Measurements from ENCODE around the gene MYRFL.

The MYRFL gene

GRCh38 chr12:69821032-69821455, 4.0 kb upstream of the MYRFL start:
- no peak overlapping the region for H3K23ac ChIP-seq (ENCODE audit: low read length)

DNA sequence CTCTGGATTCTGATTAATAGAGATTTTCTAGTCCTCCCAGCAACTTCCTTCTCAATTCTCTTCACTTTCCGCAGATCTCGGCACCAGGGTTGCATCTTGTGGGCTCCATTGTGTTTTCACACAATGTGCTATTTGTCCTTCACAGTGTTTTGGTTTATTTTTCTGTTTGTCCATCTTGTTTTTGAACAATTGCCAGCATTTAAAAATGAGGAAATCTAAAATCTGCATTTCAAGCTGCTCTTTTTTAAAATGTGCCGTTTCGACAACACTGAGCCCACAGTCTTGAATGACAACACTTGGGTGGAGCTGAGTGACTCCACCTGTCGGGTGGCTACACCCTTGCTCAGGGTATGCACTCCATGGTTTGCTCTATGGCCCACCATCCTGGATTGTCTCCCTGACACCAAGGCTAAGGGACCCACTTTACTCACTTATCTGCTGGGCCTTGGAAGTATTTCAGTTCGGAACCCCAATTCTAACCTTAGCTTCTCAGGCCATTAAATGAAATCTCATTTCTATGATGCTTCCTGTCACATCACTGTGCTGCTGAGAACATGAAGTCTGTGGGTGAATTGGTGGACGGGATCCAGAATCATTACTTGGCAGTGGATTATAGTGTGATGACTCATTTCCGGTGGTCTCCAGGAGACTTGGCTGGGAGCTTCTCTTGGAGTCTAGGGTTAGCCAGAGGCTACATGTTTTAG, 3.4 kb upstream of the MYRFL start:
- Histone ChIP-seq H3K23ac (ENCODE audit: low read length) (no peak overlapping the region), H3K4me3 (ENCODE audit: low read depth, low read length) (no peak overlapping the region), H4K12ac (ENCODE audit: low read depth, low read length) (no peak overlapping the region), H3K18ac (ENCODE audit: low read length) (no peak overlapping the region), H3K4me1 (ENCODE audit: control insufficient read depth in 1 of 2, insufficient read depth in 2 of 2, low read length in 2 of 2) (no peaks in the 10 kb centered on the region), H3K4me2 (ENCODE audit: low read length) (no peak overlapping the region), H2AFZ (ENCODE audit: insufficient read depth, low read length, poor library complexity) (no peak overlapping the region), H3K27me3 (ENCODE audit: insufficient read depth, low read length) (no peaks in the 10 kb centered on the region), H2BK120ac (ENCODE audit: insufficient read depth, low read length, poor library complexity) (no peak overlapping the region), H2BK12ac (ENCODE audit: low read length) (no peak overlapping the region), H3K14ac (ENCODE audit: low read length) (no peak overlapping the region), H3K9me3 (ENCODE audit: insufficient read depth, low read depth, low read length) (no peaks in the 10 kb centered on the region), H3K27ac (ENCODE audit: low read depth, low read length) (no peak overlapping the region), H3K79me2 (ENCODE audit: control insufficient read depth, insufficient read depth, low read length, poor library complexity) (no peaks in the 10 kb centered on the region), H3K4ac (ENCODE audit: low read depth, low read length) (no peak overlapping the region), H3K36me3 (ENCODE audit: control insufficient read depth in 1 of 2, insufficient read depth in 2 of 2, low read length in 2 of 2) (no peaks in the 10 kb centered on the region), H2BK5ac (ENCODE audit: low read depth, low read length, poor library complexity) (no peak overlapping the region), H2AK5ac (ENCODE audit: low read length) (no peak overlapping the region), H4K91ac (ENCODE audit: low read depth, low read length) (no peak overlapping the region), H3K9ac (ENCODE audit: low read length) (no peak overlapping the region), H4K8ac (ENCODE audit: low read depth, low read length) (no peak overlapping the region), H3K79me1 (ENCODE audit: low read length) (no peaks in the 10 kb centered on the region)
- DNase-seq, result no peak
- no CpG with 5 or more reads among the region's 8 CpGs for WGBS (ENCODE audit: extremely low coverage, insufficient coverage, insufficient read length)

More at GRCh38 chr12:69821032-69821455, 4.0 kb upstream of the MYRFL start:
- no peak overlapping the region for H4K91ac ChIP-seq (ENCODE audit: low read depth, low read length)
- H3K27ac ChIP-seq (ENCODE audit: low read depth, low read length), result no peak overlapping the region
- no peaks in the 10 kb centered on the region for H3K79me2 ChIP-seq (ENCODE audit: control insufficient read depth, insufficient read depth, low read length, poor library complexity)
- DNase-seq, result no peak
- H3K27me3 ChIP-seq (ENCODE audit: insufficient read depth, low read length), result no peaks in the 10 kb centered on the region
- no peak overlapping the region for H3K4me2 ChIP-seq (ENCODE audit: low read length)
- H2BK12ac ChIP-seq (ENCODE audit: low read length), result no peak overlapping the region
- H2AFZ ChIP-seq (ENCODE audit: insufficient read depth, low read length, poor library complexity), result no peak overlapping the region
- no peak overlapping the region for H4K8ac ChIP-seq (ENCODE audit: low read depth, low read length)
- no peak overlapping the region for H3K4ac ChIP-seq (ENCODE audit: low read depth, low read length)
- H4K12ac ChIP-seq (ENCODE audit: low read depth, low read length), result no peak overlapping the region
- H3K14ac ChIP-seq (ENCODE audit: low read length), result no peak overlapping the region
- no CpG with 5 or more reads among the region's 6 CpGs for WGBS (ENCODE audit: extremely low coverage, insufficient coverage, insufficient read length)
- H3K18ac ChIP-seq (ENCODE audit: low read length), result no peak overlapping the region
- H3K4me1 ChIP-seq (ENCODE audit: control insufficient read depth in 1 of 2, insufficient read depth in 2 of 2, low read length in 2 of 2), result no peaks in the 10 kb centered on the region
- no peak overlapping the region for H2BK5ac ChIP-seq (ENCODE audit: low read depth, low read length, poor library complexity)
- H3K36me3 ChIP-seq (ENCODE audit: control insufficient read depth in 1 of 2, insufficient read depth in 2 of 2, low read length in 2 of 2), result no peaks in the 10 kb centered on the region
- H3K9ac ChIP-seq (ENCODE audit: low read length), result no peak overlapping the region
- H3K4me3 ChIP-seq (ENCODE audit: low read depth, low read length), result no peak overlapping the region
- no peaks in the 10 kb centered on the region for H3K79me1 ChIP-seq (ENCODE audit: low read length)
- H2BK120ac ChIP-seq (ENCODE audit: insufficient read depth, low read length, poor library complexity), result no peak overlapping the region
- H3K9me3 ChIP-seq (ENCODE audit: insufficient read depth, low read depth, low read length), result no peaks in the 10 kb centered on the region
- no peak overlapping the region for H2AK5ac ChIP-seq (ENCODE audit: low read length)

DNA sequence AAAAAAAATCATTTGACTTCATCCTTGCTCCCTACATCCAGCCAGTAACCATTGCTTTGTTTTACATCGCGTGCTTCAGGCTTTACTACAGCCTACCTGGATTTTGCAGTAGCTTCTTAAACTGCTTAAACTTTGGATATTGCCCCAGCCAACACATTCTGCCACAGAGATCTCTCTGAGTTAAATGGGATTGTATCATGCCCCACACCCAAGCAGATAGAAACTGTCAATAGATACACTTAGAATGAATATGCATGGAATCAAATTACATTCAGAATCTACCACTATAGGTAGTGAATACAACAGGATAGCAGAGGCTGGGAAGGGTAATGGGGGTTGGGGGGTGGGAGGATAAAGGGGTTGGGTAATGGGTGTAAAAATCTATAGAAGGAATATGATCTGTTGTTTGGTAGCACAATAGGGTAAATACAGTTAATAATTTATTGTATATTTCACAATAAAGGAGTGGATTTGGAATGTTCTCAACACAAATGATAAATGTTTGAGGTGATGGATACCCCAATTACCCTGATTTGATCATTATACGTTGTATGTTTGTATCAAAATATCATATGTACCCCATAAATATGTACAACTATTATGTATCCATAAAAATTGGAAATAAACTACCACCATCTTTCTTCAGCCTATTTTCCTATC, 2.7 kb upstream of the MYRFL start:
- no peak overlapping the region for H2AK5ac ChIP-seq (ENCODE audit: low read length)
- no peaks in the 10 kb centered on the region for H3K79me2 ChIP-seq (ENCODE audit: control insufficient read depth, insufficient read depth, low read length, poor library complexity)
- H2AFZ ChIP-seq (ENCODE audit: insufficient read depth, low read length, poor library complexity), result no peak overlapping the region
- H3K27ac ChIP-seq (ENCODE audit: low read depth, low read length), result no peak overlapping the region
- H2BK5ac ChIP-seq (ENCODE audit: low read depth, low read length, poor library complexity), result no peak overlapping the region
- H3K9me3 ChIP-seq (ENCODE audit: insufficient read depth, low read depth, low read length), result no peaks in the 10 kb centered on the region
- no peaks in the 10 kb centered on the region for H3K4me1 ChIP-seq (ENCODE audit: control insufficient read depth in 1 of 2, insufficient read depth in 2 of 2, low read length in 2 of 2)
- no peak overlapping the region for H2BK12ac ChIP-seq (ENCODE audit: low read length)
- H2BK120ac ChIP-seq (ENCODE audit: insufficient read depth, low read length, poor library complexity), result no peak overlapping the region
- no peak overlapping the region for H3K9ac ChIP-seq (ENCODE audit: low read length)
- no peak overlapping the region for H3K4me3 ChIP-seq (ENCODE audit: low read depth, low read length)
- no peak overlapping the region for H3K23ac ChIP-seq (ENCODE audit: low read length)
- no peak for DNase-seq
- H3K27me3 ChIP-seq (ENCODE audit: insufficient read depth, low read length), result no peaks in the 10 kb centered on the region
- no peak overlapping the region for H4K8ac ChIP-seq (ENCODE audit: low read depth, low read length)
- H3K18ac ChIP-seq (ENCODE audit: low read length), result no peak overlapping the region
- no peak overlapping the region for H4K12ac ChIP-seq (ENCODE audit: low read depth, low read length)
- no CpG with 5 or more reads among the region's 3 CpGs for WGBS (ENCODE audit: extremely low coverage, insufficient coverage, insufficient read length)
- no peaks in the 10 kb centered on the region for H3K36me3 ChIP-seq (ENCODE audit: control insufficient read depth in 1 of 2, insufficient read depth in 2 of 2, low read length in 2 of 2)
- no peak overlapping the region for H3K4me2 ChIP-seq (ENCODE audit: low read length)
- H4K91ac ChIP-seq (ENCODE audit: low read depth, low read length), result no peak overlapping the region
- no peak overlapping the region for H3K14ac ChIP-seq (ENCODE audit: low read length)
- H3K79me1 ChIP-seq (ENCODE audit: low read length), result no peaks in the 10 kb centered on the region
- H3K4ac ChIP-seq (ENCODE audit: low read depth, low read length), result no peak overlapping the region

DNA sequence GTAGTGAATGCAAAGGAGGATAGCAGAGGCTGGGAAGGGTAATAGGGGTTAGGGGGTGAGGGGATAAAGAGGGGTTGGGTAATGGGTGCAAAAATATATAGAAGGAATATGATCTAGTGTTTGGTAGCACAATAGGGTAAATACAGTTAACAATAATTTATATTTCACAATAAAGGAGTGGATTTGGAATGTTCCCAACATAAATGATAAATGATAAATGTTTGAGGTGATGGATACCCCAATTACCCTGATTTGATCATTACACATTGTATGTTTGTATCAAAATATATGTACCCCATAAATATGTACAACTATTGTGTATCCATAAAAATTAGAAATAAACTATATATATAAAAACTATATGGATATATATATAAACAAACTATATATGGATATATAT, 999 bp upstream of the MYRFL start:
- H2BK5ac ChIP-seq (ENCODE audit: low read depth, low read length, poor library complexity), result no peak overlapping the region
- no peak overlapping the region for H4K12ac ChIP-seq (ENCODE audit: low read depth, low read length)
- H3K14ac ChIP-seq (ENCODE audit: low read length), result no peak overlapping the region
- DNase-seq, result no peak
- no peak overlapping the region for H3K23ac ChIP-seq (ENCODE audit: low read length)
- H3K27ac ChIP-seq (ENCODE audit: low read depth, low read length), result no peak overlapping the region
- H3K36me3 ChIP-seq (ENCODE audit: control insufficient read depth in 1 of 2, insufficient read depth in 2 of 2, low read length in 2 of 2), result no peaks in the 10 kb centered on the region
- H3K79me2 ChIP-seq (ENCODE audit: control insufficient read depth, insufficient read depth, low read length, poor library complexity), result no peaks in the 10 kb centered on the region
- no peak overlapping the region for H3K4ac ChIP-seq (ENCODE audit: low read depth, low read length)
- no peaks in the 10 kb centered on the region for H3K9me3 ChIP-seq (ENCODE audit: insufficient read depth, low read depth, low read length)
- H3K4me1 ChIP-seq (ENCODE audit: control insufficient read depth in 1 of 2, insufficient read depth in 2 of 2, low read length in 2 of 2), result no peaks in the 10 kb centered on the region
- H3K18ac ChIP-seq (ENCODE audit: low read length), result no peak overlapping the region
- no peak overlapping the region for H2BK120ac ChIP-seq (ENCODE audit: insufficient read depth, low read length, poor library complexity)
- H3K9ac ChIP-seq (ENCODE audit: low read length), result no peak overlapping the region
- no peaks in the 10 kb centered on the region for H3K27me3 ChIP-seq (ENCODE audit: insufficient read depth, low read length)
- H2AK5ac ChIP-seq (ENCODE audit: low read length), result no peak overlapping the region
- no peaks in the 10 kb centered on the region for H3K79me1 ChIP-seq (ENCODE audit: low read length)
- no peak overlapping the region for H3K4me3 ChIP-seq (ENCODE audit: low read depth, low read length)
- no peak overlapping the region for H4K91ac ChIP-seq (ENCODE audit: low read depth, low read length)
- H2AFZ ChIP-seq (ENCODE audit: insufficient read depth, low read length, poor library complexity), result no peak overlapping the region
- H4K8ac ChIP-seq (ENCODE audit: low read depth, low read length), result no peak overlapping the region
- H2BK12ac ChIP-seq (ENCODE audit: low read length), result no peak overlapping the region
- no peak overlapping the region for H3K4me2 ChIP-seq (ENCODE audit: low read length)

All from trophoblast cell (in vitro differentiated cells and primary cell).